KOPT-K1 (cell line): Measurements from ENCODE around the gene C14orf180.

Experiments used
- H3K27ac ChIP-seq: fragments of 200-600 bp; sonication (generic); 2 replicates; pipeline ENCODE4 v1.5.1; 2016; ENCODE audit warnings: antibody characterized with exemption, mild to moderate bottlenecking, low read depth, low read length; ENCODE audit not compliant: poor library complexity, severe bottlenecking
- H3K36me3 ChIP-seq: fragments of 200-600 bp; sonication (generic); 2 replicates; pipeline ENCODE4 v1.5.1; 2017; ENCODE audit warnings: antibody characterized with exemption, mild to moderate bottlenecking, low read length, moderate library complexity; ENCODE audit not compliant: insufficient read depth
- H3K9me3 ChIP-seq: fragments of 200-600 bp; sonication (generic); 2 replicates; pipeline ENCODE4 v1.5.1; 2017; ENCODE audit warnings: antibody characterized with exemption, low read length, mild to moderate bottlenecking; ENCODE audit not compliant: insufficient read depth, poor library complexity, severe bottlenecking

The C14orf180 gene

DNA sequence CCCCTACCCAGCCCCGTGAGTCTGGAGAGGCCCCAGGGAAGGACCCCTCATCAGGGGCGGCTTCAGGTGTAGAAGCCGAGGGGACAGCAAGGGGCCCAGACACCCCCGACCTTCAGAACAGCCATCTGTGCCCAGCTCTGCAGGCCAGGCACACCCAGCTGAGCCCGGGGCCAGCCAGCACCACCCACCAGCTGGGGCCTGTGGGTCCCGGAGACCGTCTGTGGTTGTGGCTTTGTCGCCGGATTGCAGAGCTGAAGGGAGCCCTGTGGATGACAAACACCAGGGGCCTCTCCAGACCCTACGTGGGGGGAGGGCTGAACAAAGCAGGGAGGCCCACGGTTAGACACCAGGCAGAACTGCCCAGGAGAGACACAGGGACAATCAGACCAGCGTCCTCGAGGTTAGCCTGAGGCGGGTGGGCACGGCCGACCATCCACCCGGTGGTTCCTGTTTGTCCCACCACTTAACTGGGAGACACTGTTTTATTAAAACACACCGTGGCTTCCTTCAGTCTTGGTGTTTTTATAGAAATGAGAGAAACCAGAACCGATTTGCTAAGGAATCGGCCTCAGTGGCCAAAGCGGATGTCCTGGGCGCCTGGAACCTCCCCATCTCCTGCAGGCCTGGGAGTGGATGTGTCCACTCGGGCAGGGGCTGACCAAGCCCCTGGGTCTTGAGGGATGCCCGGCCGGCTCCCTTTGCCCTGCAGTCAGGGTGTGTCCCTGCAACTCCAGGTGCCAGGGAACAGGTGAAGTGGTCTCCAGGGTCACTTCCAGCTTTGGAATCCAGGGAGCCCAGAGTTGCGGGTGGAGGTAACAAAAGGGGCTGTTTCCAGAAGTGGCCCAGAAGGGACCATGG is 10.0 kb downstream of the C14orf180 start:
- H3K36me3 ChIP-seq = no peaks in the 10 kb centered on the region
- no peaks in the 10 kb centered on the region for H3K9me3 ChIP-seq
- no peak overlapping the region for H3K27ac ChIP-seq

DNA sequence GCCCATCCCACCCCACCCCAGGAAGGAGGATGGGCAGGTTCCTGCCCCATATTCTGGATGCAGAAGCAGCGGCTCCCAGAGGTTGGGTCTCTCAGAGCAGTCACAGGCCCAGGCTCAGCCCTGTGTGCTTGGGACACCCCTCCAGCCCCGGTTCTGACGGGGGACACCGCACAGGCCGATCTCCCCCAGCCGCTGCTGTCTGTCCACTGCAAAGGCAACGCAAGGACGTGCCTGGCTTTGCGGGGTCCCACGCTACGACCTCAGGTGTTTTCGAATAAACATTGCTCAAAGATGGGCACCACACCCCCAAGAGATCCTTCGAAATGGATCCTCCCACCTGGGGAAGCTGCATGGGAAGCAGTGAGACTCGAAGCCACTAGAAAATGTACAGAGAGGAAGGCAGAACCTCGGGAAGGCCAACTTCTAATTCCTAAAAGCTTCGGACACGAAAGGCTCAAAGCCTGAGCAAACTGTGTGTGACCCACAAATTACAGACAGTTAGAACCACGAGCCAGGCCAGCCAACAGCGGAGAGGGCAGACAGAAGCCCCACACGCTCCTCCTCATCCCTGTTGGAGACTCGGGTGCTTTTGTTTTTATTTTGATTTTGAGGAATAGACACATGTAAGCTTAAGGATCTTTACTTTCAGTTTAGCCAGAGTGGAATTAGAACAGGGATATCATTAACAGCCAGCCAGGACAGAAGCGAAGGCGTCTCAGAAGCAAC is 10.8 kb downstream of the C14orf180 start:
- Histone ChIP-seq H3K36me3 (no peaks in the 10 kb centered on the region), H3K27ac (no peak overlapping the region), H3K9me3 (no peaks in the 10 kb centered on the region)

- Histone ChIP-seq H3K9me3 (no peaks in the 10 kb centered on the region), H3K27ac (no peak overlapping the region), H3K36me3 (no peaks in the 10 kb centered on the region)
Measured at GRCh38 chr14:104591031-104591430, 11.5 kb downstream of the C14orf180 start.

DNA sequence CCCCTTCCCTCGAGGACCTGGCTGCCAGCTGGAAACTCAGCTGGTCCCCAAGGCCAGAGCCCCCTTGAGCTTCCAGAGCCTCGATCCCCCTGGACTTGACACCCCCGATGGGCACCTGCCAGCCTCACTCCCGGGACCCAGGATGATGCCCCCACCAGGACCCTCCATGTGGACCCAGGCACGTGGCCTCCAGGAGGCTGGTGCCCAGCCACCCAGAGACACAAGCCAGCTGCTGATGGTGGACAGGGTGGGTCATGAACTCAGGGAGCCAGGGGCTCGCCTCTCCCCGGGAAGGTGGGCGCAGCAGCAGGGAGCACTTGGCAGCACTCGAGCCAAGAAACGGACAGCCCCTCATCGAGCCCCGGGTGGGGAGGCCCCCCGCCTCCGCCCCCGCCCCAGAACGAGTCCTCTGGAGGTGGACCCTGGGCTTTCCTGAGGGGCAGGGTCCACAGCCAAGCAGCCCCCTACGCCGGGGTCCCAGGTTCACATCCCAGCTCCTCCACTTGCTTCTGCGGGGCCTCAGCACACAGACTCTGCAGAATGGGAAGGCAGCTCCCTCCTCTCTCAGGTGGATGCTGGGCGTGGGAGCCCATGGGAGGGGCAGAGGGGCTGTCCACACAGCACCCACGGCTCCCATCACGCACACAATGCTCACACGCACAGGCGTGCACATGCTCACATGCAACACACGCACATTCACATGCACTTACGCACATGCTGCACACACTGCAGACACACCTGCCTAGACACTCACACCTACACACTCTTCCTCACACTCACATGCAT is 12.1 kb downstream of the C14orf180 start:
- Histone ChIP-seq H3K36me3 (no peaks in the 10 kb centered on the region), H3K9me3 (no peaks in the 10 kb centered on the region), H3K27ac (no peak overlapping the region)

- Histone ChIP-seq H3K27ac (no peak overlapping the region), H3K36me3 (no peaks in the 10 kb centered on the region), H3K9me3 (no peaks in the 10 kb centered on the region)
Measured at GRCh38 chr14:104592292-104592672, 12.7 kb downstream of the C14orf180 start.

GRCh38 chr14:104592785-104593184 is 13.2 kb downstream of the C14orf180 start:
- H3K27ac ChIP-seq = no peak overlapping the region
- H3K9me3 ChIP-seq = no peaks in the 10 kb centered on the region
- H3K36me3 ChIP-seq = no peaks in the 10 kb centered on the region

DNA sequence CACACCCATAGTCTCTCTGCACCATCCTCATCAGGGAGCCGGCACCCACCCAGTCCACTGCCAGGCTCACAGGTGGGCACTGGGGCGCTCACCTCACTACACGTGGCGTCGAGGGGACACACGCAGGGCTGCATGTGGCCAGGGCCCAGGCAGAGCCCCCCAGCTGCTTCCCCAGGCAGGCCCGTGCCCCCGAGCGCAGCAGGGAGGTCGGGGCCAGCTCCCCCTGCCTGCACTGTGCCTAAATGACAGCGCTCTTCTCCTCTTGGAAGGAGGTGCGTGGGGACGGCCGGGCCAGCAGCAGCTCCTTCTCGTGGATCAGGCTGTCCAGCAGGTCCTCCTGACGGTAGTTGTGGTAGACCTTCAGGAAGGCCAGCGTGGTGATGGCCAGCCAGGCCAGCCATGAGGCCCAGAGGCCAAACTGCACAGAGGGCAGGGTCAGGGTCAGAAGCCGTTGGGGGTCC is 13.7 kb downstream of the C14orf180 start:
- no peaks in the 10 kb centered on the region for H3K9me3 ChIP-seq
- no peak overlapping the region for H3K27ac ChIP-seq
- H3K36me3 ChIP-seq = no peaks in the 10 kb centered on the region

- H3K27ac ChIP-seq = no peak overlapping the region
- no peaks in the 10 kb centered on the region for H3K9me3 ChIP-seq
- no peaks in the 10 kb centered on the region for H3K36me3 ChIP-seq
Measured at GRCh38 chr14:104593710-104594136, 14.2 kb downstream of the C14orf180 start.

DNA sequence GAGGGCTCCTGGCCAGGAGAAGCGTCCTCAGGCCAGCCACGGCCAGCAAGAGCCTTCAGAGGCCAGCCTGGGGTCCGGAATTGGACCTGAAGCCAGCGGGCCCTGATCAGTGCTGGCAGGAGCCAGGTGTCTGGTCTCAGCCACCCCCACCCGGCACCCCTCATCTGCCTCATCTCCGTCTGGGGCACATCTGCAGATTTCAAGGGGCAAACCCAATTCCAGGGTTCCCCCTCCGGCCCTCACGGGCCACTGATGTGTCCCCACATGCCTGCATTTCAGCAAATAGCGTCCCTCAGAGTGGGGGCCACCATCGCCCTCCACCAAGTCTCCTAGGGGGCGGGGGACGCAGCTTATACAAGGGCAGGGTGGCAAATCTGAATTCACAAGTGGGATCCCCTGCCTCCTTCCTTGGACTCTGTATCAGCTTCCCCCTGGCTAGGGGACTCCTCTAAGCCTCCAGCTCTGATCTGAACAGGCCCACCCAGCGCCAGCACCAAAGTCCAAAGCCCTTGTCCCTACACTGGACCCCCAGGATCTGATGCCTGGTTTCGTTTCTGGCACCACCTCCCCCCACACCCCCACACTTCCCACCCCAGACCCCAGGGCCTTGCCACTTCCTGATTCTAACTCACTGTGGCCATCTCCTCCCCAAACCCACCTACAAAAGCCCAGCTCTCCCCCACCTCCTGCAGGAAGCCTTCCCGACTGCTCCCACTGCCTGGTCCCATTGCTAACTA is 14.9 kb downstream of the C14orf180 start:
- H3K9me3 ChIP-seq = no peaks in the 10 kb centered on the region
- no peak overlapping the region for H3K27ac ChIP-seq
- H3K36me3 ChIP-seq = no peaks in the 10 kb centered on the region

DNA sequence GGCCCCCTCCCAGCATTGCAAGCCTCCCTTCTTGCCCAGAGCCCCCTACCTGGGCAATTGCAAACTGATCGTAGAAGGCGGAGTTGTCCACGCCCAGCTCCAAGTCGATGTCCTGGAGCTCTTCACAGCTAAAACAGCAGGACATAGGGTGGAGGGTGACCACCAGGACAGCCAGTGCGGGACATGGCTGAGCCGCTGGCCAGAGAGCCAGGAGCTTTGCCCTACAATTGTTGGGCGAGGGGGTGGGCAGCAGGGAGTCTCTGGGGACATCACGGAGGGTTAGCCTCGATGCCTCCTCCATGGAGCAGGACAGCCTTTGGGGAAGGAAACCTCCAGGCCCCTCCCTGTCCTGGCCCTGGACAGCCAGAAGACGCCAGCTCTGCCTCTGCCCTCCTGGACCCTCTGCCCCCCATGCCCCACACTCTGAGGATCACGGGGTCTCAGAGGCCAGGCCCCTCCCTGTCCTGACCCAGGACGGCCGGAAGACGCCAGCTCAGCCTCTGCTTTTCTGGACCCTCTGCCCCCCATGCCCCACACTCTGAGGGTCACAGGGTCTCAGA is 15.6 kb downstream of the C14orf180 start:
- Histone ChIP-seq H3K36me3 (no peaks in the 10 kb centered on the region), H3K9me3 (no peaks in the 10 kb centered on the region), H3K27ac (no peak overlapping the region)

DNA sequence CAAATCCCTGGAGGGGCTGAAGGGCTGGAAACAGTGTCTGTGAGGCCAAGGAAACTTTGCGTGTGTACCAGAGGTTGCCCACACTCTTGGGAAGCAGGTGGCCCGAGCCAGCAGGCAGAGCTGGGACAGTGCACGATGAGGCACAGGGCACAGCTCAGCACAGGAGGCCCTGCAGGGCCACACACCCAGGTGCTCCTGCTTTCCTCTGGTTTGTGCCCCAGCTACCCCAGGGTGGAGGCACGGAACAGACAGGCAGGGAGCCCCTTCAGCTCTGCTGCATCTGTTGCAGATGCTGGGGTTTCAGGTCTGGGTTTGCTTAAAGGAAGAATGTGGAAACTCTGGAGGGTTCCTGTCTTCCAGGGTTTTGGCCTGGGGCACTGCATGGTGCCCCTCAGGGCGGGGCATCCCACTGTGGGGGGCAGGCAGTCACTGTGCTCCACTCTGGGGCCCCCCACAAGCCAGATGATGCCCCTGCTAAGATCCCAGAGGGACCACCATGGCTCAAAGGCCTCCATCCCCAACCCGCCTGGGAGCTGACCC is 16.4 kb downstream of the C14orf180 start:
- Histone ChIP-seq H3K9me3 (no peaks in the 10 kb centered on the region), H3K36me3 (no peaks in the 10 kb centered on the region), H3K27ac (no peak overlapping the region)

- Histone ChIP-seq H3K27ac (no peak overlapping the region), H3K9me3 (no peaks in the 10 kb centered on the region), H3K36me3 (no peaks in the 10 kb centered on the region)
Measured at GRCh38 chr14:104596451-104596918, 16.9 kb downstream of the C14orf180 start.

- H3K9me3 ChIP-seq = no peaks in the 10 kb centered on the region
- H3K36me3 ChIP-seq = no peaks in the 10 kb centered on the region
Measured at GRCh38 chr14:104596927-104597351, 17.4 kb downstream of the C14orf180 start.

GRCh38 chr14:104597576-104597975 is 18.0 kb downstream of the C14orf180 start:
- Histone ChIP-seq H3K27ac (no peak overlapping the region), H3K36me3 (no peaks in the 10 kb centered on the region), H3K9me3 (no peaks in the 10 kb centered on the region)

More at GRCh38 chr14:104596927-104597351, 17.4 kb downstream of the C14orf180 start:
- no peak overlapping the region for H3K27ac ChIP-seq
